Measurements from ENCODE around the gene C2CD4A.

The C2CD4A gene

GRCh38 chr15:62112081-62112480, 45.3 kb downstream of the C2CD4A start:
- TF ChIP-seq EGR1 (IDR thresholded peaks at IDR 0.05) (no peak), CREB1 (IDR thresholded peaks at IDR 0.05; ENCODE audit: low read depth) (no peak), USF1 (IDR thresholded peaks at IDR 0.05) (no peak), ZBTB7A (IDR thresholded peaks at IDR 0.05; ENCODE audit: low read depth) (no peak), REST (IDR thresholded peaks at IDR 0.05; ENCODE audit: low read depth) (no peak), RAD21 (IDR thresholded peaks at IDR 0.05; ENCODE audit: low read depth) (no peak), FOXM1 (IDR thresholded peaks at IDR 0.05; ENCODE audit: borderline replicate concordance, low read depth) (no peak), TCF12 (IDR thresholded peaks at IDR 0.05; ENCODE audit: low read depth) (no peak), NFIC (IDR thresholded peaks at IDR 0.05) (no peak)

GRCh38 chr15:62112616-62113593, 46.1 kb downstream of the C2CD4A start:
- no peak for TF ChIP-seq TAF1 (IDR thresholded peaks at IDR 0.05; ENCODE audit: low read depth)
- TF ChIP-seq CREB1 (IDR thresholded peaks at IDR 0.05; ENCODE audit: low read depth), result no peak
- no peak for TF ChIP-seq EGR1 (IDR thresholded peaks at IDR 0.05)
- TF ChIP-seq CEBPB (IDR thresholded peaks at IDR 0.05), result no peak
- no peak for TF ChIP-seq USF1 (IDR thresholded peaks at IDR 0.05)
- TF ChIP-seq REST (IDR thresholded peaks at IDR 0.05; ENCODE audit: low read depth), result no peak
- no peak for TF ChIP-seq TEAD4 (IDR thresholded peaks at IDR 0.05)
- no peak for TF ChIP-seq MAX (IDR thresholded peaks at IDR 0.05)
- TF ChIP-seq TCF12 (IDR thresholded peaks at IDR 0.05; ENCODE audit: low read depth), result no peak
- TF ChIP-seq ZBTB7A (IDR thresholded peaks at IDR 0.05; ENCODE audit: low read depth), result no peak
- TF ChIP-seq FOXM1 (IDR thresholded peaks at IDR 0.05; ENCODE audit: borderline replicate concordance, low read depth), result no peak
- TF ChIP-seq NFIC (IDR thresholded peaks at IDR 0.05), result no peak
- no peak for TF ChIP-seq YY1 (IDR thresholded peaks at IDR 0.05; ENCODE audit: low read depth)
- TF ChIP-seq RAD21 (IDR thresholded peaks at IDR 0.05; ENCODE audit: low read depth), result no peak

- TF ChIP-seq EGR1 (IDR thresholded peaks at IDR 0.05) (no peak), USF1 (IDR thresholded peaks at IDR 0.05) (no peak), MAX (IDR thresholded peaks at IDR 0.05) (no peak), CEBPB (IDR thresholded peaks at IDR 0.05) (no peak), ZBTB7A (IDR thresholded peaks at IDR 0.05; ENCODE audit: low read depth) (no peak), EP300 (IDR thresholded peaks at IDR 0.05; ENCODE audit: borderline replicate concordance) (no peak), TCF12 (IDR thresholded peaks at IDR 0.05; ENCODE audit: low read depth) (no peak), REST (IDR thresholded peaks at IDR 0.05; ENCODE audit: low read depth) (no peak), RAD21 (IDR thresholded peaks at IDR 0.05; ENCODE audit: low read depth) (no peak), YY1 (IDR thresholded peaks at IDR 0.05; ENCODE audit: low read depth) (no peak), FOXM1 (IDR thresholded peaks at IDR 0.05; ENCODE audit: borderline replicate concordance, low read depth) (no peak), NFIC (IDR thresholded peaks at IDR 0.05) (no peak), TAF1 (IDR thresholded peaks at IDR 0.05; ENCODE audit: low read depth) (no peak), TEAD4 (IDR thresholded peaks at IDR 0.05) (no peak), CREB1 (IDR thresholded peaks at IDR 0.05; ENCODE audit: low read depth) (no peak)
Measured at GRCh38 chr15:62115847-62116246, 49.1 kb downstream of the C2CD4A start.

Data from Ishikawa (cell line).